ENCODE results near the gene PAFAH1B2. TPM values are rescaled to one million over a fixed set of nuclear protein-coding genes. Genes with fewer than 3 reads are reported as not detected.

PAFAH1B2 gene
- total and polyA plus RNA-seq, 10 donors = 14.3 to 80.4 (median 63.7) TPM

DNA sequence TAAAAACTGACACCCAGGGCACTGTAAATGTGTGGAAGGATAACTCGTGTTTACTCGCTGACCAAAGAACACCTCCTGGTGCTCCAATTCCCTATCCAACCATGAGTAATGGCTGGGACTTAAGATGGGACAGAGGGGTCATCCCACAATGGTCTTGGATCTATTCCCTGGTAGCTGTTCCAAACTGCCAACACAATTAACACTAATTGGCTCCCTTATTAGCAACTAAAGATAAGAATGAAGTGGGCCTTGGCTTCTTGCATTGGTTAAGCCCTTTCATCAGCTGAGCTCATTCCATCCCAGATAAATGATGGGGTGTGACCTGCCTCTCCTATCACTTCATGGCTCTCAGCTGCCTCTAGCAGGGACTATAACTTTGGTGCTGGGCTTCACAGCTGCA, 44.4 kb upstream of the PAFAH1B2 start:
- intact Hi-C loops (cut with DNase I; ENCODE audit: low total_unique reads) = loop anchor here (10.0 kb wide), 1 partner anchor 125 kb away; no protein-coding TSS in a partner anchor
- WGBS, 5 donors = 83 to 94% (median 88%) methylated on average over 2 of the region's 2 CpGs
- H3K36me3 ChIP-seq = no peaks in the 10 kb centered on the region

DNA sequence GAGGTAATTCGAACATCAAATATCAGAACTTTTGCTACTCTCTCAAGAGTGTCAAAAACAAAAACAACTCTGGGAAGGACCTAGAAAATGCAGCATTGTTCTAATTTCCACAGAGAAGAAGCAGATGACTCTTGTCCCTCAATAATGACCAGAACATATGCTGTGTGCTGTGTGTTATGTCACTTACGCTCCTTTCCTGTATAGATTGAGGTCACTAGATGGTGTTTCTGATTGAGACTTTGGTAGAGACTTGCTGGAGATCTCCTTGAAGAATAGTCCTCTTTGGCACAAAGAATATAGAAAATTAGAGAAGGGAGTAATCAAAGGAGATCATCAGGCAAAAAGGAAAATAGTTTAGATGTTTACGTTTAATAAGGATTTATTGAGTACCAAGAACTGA, 43.5 kb upstream of the PAFAH1B2 start:
- Histone ChIP-seq H3K4me3 (no peak overlapping the region), H3K27ac (peak overlapping the region in 1 of 8 donors; percentile 97), H3K9me3 (no peaks in the 10 kb centered on the region), H3K27me3 (replicated peaks in 1 of 7) (no peaks in the 10 kb centered on the region), H3K36me3 (no peaks in the 10 kb centered on the region), H3K4me1 (peaks cover 14 to 39% (median 31%) of the 10 kb centered on the region in 6 donors)
- 89 to 95% (median 92%) methylated on average over 3 of the region's 3 CpGs for WGBS, 5 donors
- intact Hi-C loops (cut with DNase I; ENCODE audit: low total_unique reads) = loop anchor here (10.0 kb wide), 1 partner anchor 124 kb away; no protein-coding TSS in a partner anchor
- DNase-seq = no peak
- TF ChIP-seq, protein P1, sequence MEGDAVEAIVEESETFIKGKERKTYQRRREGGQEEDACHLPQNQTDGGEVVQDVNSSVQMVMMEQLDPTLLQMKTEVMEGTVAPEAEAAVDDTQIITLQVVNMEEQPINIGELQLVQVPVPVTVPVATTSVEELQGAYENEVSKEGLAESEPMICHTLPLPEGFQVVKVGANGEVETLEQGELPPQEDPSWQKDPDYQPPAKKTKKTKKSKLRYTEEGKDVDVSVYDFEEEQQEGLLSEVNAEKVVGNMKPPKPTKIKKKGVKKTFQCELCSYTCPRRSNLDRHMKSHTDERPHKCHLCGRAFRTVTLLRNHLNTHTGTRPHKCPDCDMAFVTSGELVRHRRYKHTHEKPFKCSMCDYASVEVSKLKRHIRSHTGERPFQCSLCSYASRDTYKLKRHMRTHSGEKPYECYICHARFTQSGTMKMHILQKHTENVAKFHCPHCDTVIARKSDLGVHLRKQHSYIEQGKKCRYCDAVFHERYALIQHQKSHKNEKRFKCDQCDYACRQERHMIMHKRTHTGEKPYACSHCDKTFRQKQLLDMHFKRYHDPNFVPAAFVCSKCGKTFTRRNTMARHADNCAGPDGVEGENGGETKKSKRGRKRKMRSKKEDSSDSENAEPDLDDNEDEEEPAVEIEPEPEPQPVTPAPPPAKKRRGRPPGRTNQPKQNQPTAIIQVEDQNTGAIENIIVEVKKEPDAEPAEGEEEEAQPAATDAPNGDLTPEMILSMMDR (IDR thresholded peaks at IDR 0.05 in 8 of 11, conservative IDR thresholded peaks at IDR 0.05 in 3 of 11) = no peak
- TF ChIP-seq POLR2A (IDR thresholded peaks at IDR 0.05) = no peak
- TF ChIP-seq POLR2AphosphoS5 (IDR thresholded peaks at IDR 0.05) = no peak

More for the DNA sequence above, 44.4 kb upstream of the PAFAH1B2 start:
- Histone ChIP-seq H3K4me3 (no peak overlapping the region), H3K9me3 (no peaks in the 10 kb centered on the region), H3K27ac (peak overlapping the region in 7 of 8 donors; percentile 89 to 99 (median 94)), H3K27me3 (replicated peaks in 1 of 7) (no peaks in the 10 kb centered on the region), H3K4me1 (peaks cover 21 to 48% (median 40%) of the 10 kb centered on the region in 6 donors)
- TF ChIP-seq POLR2A (IDR thresholded peaks at IDR 0.05) = no peak
- no peak for TF ChIP-seq POLR2AphosphoS5 (IDR thresholded peaks at IDR 0.05)
- TF ChIP-seq, protein P1 (IDR thresholded peaks at IDR 0.05 in 8 of 11, conservative IDR thresholded peaks at IDR 0.05 in 3 of 11) = no peak
- DNase-seq = no peak

DNA sequence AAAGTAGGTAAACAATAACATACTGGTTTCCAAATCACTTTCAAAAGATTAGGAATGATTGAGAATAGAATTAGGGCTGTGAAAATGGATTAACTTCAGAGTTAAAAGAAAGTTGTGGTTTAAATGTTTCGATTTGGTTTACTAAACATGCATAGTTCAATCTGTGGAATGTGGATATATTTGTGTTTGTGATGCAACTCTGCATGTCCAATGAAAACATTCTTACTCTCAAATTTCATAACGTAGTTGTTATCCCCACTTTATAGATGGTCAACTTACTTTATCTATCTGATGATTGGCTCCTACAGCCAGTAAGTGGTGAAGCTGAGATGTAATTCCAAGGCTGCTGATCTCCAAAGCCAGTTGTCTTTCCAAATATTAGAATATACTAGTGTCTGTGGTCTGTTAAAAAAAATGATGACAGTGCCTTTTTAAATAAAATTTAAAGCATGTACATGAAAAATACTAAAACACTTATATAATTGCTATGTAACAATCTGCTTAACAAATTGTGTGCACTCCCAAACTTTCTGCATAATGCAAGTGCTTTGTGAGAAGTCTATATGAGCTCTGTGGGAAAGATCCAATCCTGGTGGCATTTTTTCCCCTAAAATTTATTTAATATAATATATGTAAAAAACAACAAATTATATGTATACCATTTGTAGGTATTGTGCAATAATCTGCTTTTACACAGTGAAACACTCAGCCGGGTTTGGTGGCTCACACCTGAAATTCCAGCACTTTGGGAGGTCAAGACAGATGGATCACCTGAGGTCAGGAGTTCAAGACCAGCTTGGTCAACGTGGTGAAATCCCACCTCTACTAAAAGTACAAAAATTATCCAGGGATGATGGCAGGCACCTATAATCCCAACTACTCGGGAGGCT, 36.1 kb upstream of the PAFAH1B2 start:
- Histone ChIP-seq H3K36me3 (no peaks in the 10 kb centered on the region), H3K4me1 (peaks cover 0 to 8% (median 3%) of the 10 kb centered on the region in 6 donors), H3K9me3 (no peaks in the 10 kb centered on the region), H3K4me3 (no peak overlapping the region), H3K27me3 (replicated peaks in 1 of 7) (no peaks in the 10 kb centered on the region), H3K27ac (no peak overlapping the region)
- intact Hi-C loops (cut with DNase I; ENCODE audit: low total_unique reads) = loop anchor here (2.0 to 10.0 kb wide), 3 partner anchors 117 to 317 kb away; partner anchors contain the start of gene APOA5
- no peak for DNase-seq
- TF ChIP-seq, protein P1 (IDR thresholded peaks at IDR 0.05 in 8 of 11, conservative IDR thresholded peaks at IDR 0.05 in 3 of 11) = no peak
- TF ChIP-seq POLR2A (IDR thresholded peaks at IDR 0.05) (no peak), POLR2AphosphoS5 (IDR thresholded peaks at IDR 0.05) (no peak)
- WGBS, 5 donors = 66 to 78% (median 72%) methylated on average over 5 of the region's 5 CpGs
